CD14-positive monocyte (primary cell): Measurements from ENCODE around the gene SERPINA4. TPM values are rescaled to one million over a fixed set of nuclear protein-coding genes. Genes with fewer than 3 reads are reported as not detected.

Source experiments
- DNase-seq, 3 donors: peaks; one replicate each; pipeline ENCODE4 v3.0.0-alpha.2; 2011 to 2022
- H2AFZ ChIP-seq: 2 replicates; pipeline ENCODE4 v1.6.0; 2012; ENCODE audit warnings: mild to moderate bottlenecking, low read depth, low read length, inconsistent platforms; ENCODE audit not compliant: insufficient read depth, poor library complexity, severe bottlenecking
- H3K27ac ChIP-seq, 2 donors: 1 replicate in 1 of 2; 2 replicates in 1 of 2; pipeline ENCODE4 v1.5.1; 2012 to 2013; ENCODE audit warnings: low read length in 2 of 2, control low read depth in 1 of 2, inconsistent platforms in 1 of 2, low read depth in 1 of 2, mild to moderate bottlenecking in 1 of 2
- H3K27me3 ChIP-seq, 2 donors: one replicate each; pipeline versions ENCODE4 v1.6.0 to v1.6.1; 2011 to 2013; ENCODE audit warnings: low read length in 2 of 2; ENCODE audit not compliant: control insufficient read depth in 2 of 2, insufficient read depth in 2 of 2
- H3K36me3 ChIP-seq, 2 donors: replicated peaks in 1 of 2; 1 replicate in 1 of 2; 2 replicates in 1 of 2; pipeline versions ENCODE4 v1.5.1 to v1.6.1; 2012 to 2013; ENCODE audit warnings: low read length in 2 of 2, control low read depth in 1 of 2, inconsistent platforms in 1 of 2, mild to moderate bottlenecking in 1 of 2; ENCODE audit not compliant: insufficient read depth in 2 of 2, control insufficient read depth in 1 of 2
- H3K4me1 ChIP-seq, 2 donors: 1 replicate in 1 of 2; 2 replicates in 1 of 2; pipeline versions ENCODE4 v1.5.1 to v1.6.1; 2012 to 2013; ENCODE audit warnings: low read length in 2 of 2, control low read depth in 1 of 2, inconsistent platforms in 1 of 2, mild to moderate bottlenecking in 1 of 2, moderate library complexity in 1 of 2; ENCODE audit not compliant: insufficient read depth in 2 of 2, control insufficient read depth in 1 of 2
- H3K4me2 ChIP-seq: replicated peaks from 2 replicates; pipeline ENCODE3; 2012; ENCODE audit warnings: low read length, moderate library complexity, mild to moderate bottlenecking; ENCODE audit not compliant: poor library complexity, severe bottlenecking; ENCODE audit errors: extremely low read depth
- H3K4me3 ChIP-seq, 3 experiments: fragments of 200-600 bp in 1 of 3; sonication (generic) in 1 of 3; replicated peaks in 1 of 3; 1 replicate in 2 of 3; 2 replicates in 1 of 3; pipeline ENCODE4 v1.5.1; 2011 to 2013; ENCODE audit warnings: low read length in 3 of 3, mild to moderate bottlenecking in 3 of 3, control low read depth in 2 of 3, low read depth in 2 of 3, inconsistent platforms in 1 of 3, moderate library complexity in 1 of 3
- H3K79me2 ChIP-seq: 2 replicates; pipeline ENCODE4 v1.6.0; 2012; ENCODE audit warnings: mild to moderate bottlenecking, control low read depth, inconsistent platforms, low read length, moderate library complexity; ENCODE audit not compliant: insufficient read depth
- H3K9ac ChIP-seq: 2 replicates; pipeline ENCODE4 v1.6.0; 2017; ENCODE audit warnings: low read length, mild to moderate bottlenecking; ENCODE audit not compliant: insufficient read depth, poor library complexity, severe bottlenecking
- H3K9me3 ChIP-seq, 2 donors: replicated peaks in 1 of 2; 1 replicate in 1 of 2; 2 replicates in 1 of 2; pipeline versions ENCODE4 v1.5.1 to v1.6.1; 2012 to 2013; ENCODE audit warnings: low read length in 2 of 2, control low read depth in 1 of 2; ENCODE audit not compliant: control insufficient read depth in 1 of 2, insufficient read depth in 1 of 2
- H4K20me1 ChIP-seq: 2 replicates; pipeline ENCODE4 v1.6.0; 2012; ENCODE audit warnings: mild to moderate bottlenecking, low read length, control low read depth, moderate library complexity; ENCODE audit not compliant: insufficient read depth
- H3K27ac Mint-ChIP-seq, 7 donors: one replicate each; pipeline ENCODE4 v1.8.0; 2020; ENCODE audit warnings: mild to moderate bottlenecking in 7 of 7, mixed read lengths in 7 of 7, moderate library complexity in 6 of 7, inconsistent platforms in 2 of 7
- H3K27me3 Mint-ChIP-seq, 3 donors: one replicate each; pipeline ENCODE4 v1.8.0; 2021 to 2022; ENCODE audit warnings: low read depth in 3 of 3, mild to moderate bottlenecking in 3 of 3, mixed read lengths in 3 of 3, moderate library complexity in 3 of 3, inconsistent platforms in 1 of 3
- H3K36me3 Mint-ChIP-seq, 2 donors: one replicate each; pipeline ENCODE4 v1.8.0; 2020; ENCODE audit warnings: mixed read lengths in 2 of 2, inconsistent platforms in 1 of 2, mild to moderate bottlenecking in 1 of 2
- H3K4me1 Mint-ChIP-seq: one replicate; pipeline ENCODE4 v1.8.0; 2020; ENCODE audit warnings: mild to moderate bottlenecking, mixed read lengths
- H3K4me3 Mint-ChIP-seq, 2 donors: one replicate each; pipeline ENCODE4 v1.8.0; 2020; ENCODE audit warnings: mild to moderate bottlenecking in 2 of 2, mixed read lengths in 2 of 2, moderate library complexity in 1 of 2
- H3K9me3 Mint-ChIP-seq, 7 donors: one replicate each; pipeline ENCODE4 v1.8.0; 2020 to 2022; ENCODE audit warnings: mixed read lengths in 7 of 7, mild to moderate bottlenecking in 6 of 7, moderate library complexity in 6 of 7, inconsistent platforms in 2 of 7
- WGBS: methylation state at CpG from one replicate; pipeline ENCODE4 v1.1.5; 2013; ENCODE audit warnings: missing lambda C conversion rate; ENCODE audit not compliant: insufficient coverage; 5-methylcytosine and 5-hydroxymethylcytosine counted together
- intact Hi-C, 2 donors: fragments of 100-400 bp; cut with micrococcal nuclease; formaldehyde crosslinking; loops; one replicate each; pipeline versions ENCODE4 v1.15.0 to v1.15.1; 2023
- polyA plus RNA-seq, 3 donors: library from polyadenylated mRNA; depleted of rRNA in 1 of 3; unstranded in 2 of 3; stranded (reverse) in 1 of 3; fragments of 300-500 nt in 2 of 3; fragments of >200 nt in 1 of 3; fragmentation: Illumina TruSeq in 2 of 3; gene quantifications; 1 replicate in 2 of 3; 2 replicates in 1 of 3; pipeline ENCODE4 v1.2.3, GENCODE V29; 2012 to 2021
- TF ChIP-seq, protein P1 (sequence below): fragments of 200-600 bp; IDR thresholded peaks from one replicate; pipeline ENCODE4 v1.8.0; 2022; ENCODE audit warnings: antibody characterized with exemption, mild to moderate bottlenecking

Gene SERPINA4
- polyA plus RNA-seq, 3 donors = not detected

DNA sequence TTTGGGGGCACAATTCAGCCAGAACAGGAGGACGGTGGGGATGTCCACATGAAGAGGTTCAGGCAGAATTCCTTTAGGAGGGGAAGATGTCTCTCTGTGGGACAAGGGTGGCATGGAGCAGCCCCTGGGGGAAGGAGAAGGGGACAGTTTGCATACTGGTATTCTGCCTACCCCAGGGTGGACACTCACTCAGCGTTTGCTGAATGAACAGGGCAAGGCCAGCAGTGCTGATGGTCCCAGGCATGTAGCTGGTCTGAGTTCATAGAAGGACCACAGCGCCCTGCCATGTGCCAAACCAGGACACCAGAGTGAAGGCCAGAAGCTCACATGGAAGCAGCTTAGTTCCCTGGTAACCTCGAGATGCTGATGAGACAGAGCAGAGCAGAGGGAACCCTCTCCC is 25.4 kb downstream of the SERPINA4 start:
- no peak overlapping the region for H3K4me3 Mint-ChIP-seq
- Histone ChIP-seq H3K79me2 (no peaks in the 10 kb centered on the region), H3K27ac (no peak overlapping the region)

DNA sequence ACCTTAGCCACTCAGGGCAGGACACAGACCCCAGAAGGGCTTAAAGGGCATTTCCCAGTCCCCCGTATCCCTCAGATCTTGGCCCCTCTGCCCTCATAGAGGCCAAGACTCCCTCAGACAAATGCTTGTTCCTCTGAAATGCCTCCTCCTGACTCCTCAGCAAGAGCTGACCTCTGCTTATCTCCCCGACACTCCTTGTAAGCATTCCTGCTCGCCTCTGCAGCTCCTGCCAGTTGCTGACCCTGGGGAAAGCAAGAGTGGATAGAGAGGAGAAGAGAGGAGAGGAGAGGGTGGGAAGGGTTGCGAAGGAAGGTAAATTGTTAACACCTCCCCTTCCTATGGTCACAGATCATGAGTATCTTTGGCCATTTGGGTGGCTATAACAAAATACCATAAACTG is 27.1 kb downstream of the SERPINA4 start:
- TF ChIP-seq, protein P1, sequence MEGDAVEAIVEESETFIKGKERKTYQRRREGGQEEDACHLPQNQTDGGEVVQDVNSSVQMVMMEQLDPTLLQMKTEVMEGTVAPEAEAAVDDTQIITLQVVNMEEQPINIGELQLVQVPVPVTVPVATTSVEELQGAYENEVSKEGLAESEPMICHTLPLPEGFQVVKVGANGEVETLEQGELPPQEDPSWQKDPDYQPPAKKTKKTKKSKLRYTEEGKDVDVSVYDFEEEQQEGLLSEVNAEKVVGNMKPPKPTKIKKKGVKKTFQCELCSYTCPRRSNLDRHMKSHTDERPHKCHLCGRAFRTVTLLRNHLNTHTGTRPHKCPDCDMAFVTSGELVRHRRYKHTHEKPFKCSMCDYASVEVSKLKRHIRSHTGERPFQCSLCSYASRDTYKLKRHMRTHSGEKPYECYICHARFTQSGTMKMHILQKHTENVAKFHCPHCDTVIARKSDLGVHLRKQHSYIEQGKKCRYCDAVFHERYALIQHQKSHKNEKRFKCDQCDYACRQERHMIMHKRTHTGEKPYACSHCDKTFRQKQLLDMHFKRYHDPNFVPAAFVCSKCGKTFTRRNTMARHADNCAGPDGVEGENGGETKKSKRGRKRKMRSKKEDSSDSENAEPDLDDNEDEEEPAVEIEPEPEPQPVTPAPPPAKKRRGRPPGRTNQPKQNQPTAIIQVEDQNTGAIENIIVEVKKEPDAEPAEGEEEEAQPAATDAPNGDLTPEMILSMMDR = no peak
- no peak overlapping the region for H3K27ac ChIP-seq
- no peak overlapping the region for H3K4me3 Mint-ChIP-seq
- H3K27me3 Mint-ChIP-seq = peaks cover 0 to 7% (median 4%) of the 10 kb centered on the region in 3 donors
- H3K36me3 ChIP-seq = no peaks in the 10 kb centered on the region
- 90% methylated on average over 3 of the region's 4 CpGs for WGBS
- H3K9ac ChIP-seq = no peak overlapping the region
- H3K27me3 ChIP-seq = no peaks in the 10 kb centered on the region
- no peaks in the 10 kb centered on the region for H4K20me1 ChIP-seq
- no peak overlapping the region for H3K4me3 ChIP-seq
- no peaks in the 10 kb centered on the region for H3K79me2 ChIP-seq
- H3K4me2 ChIP-seq = no peak overlapping the region
- no peaks in the 10 kb centered on the region for H3K36me3 Mint-ChIP-seq
- H2AFZ ChIP-seq = no peak overlapping the region
- no peaks in the 10 kb centered on the region for H3K9me3 ChIP-seq
- DNase-seq = no peak
- H3K4me1 ChIP-seq = no peaks in the 10 kb centered on the region
- H3K9me3 Mint-ChIP-seq = peaks cover 0 to 3% (median 2%) of the 10 kb centered on the region in 7 donors
- no peaks in the 10 kb centered on the region for H3K4me1 Mint-ChIP-seq
- intact Hi-C loops = no loop called here
- H3K27ac Mint-ChIP-seq = no peak overlapping the region

More for the DNA sequence above, 25.4 kb downstream of the SERPINA4 start:
- Mint-ChIP-seq H3K36me3 (no peaks in the 10 kb centered on the region), H3K9me3 (peaks cover 0 to 4% (median 2%) of the 10 kb centered on the region in 7 donors), H3K4me1 (no peaks in the 10 kb centered on the region), H3K27me3 (peaks cover 0 to 5% (median 4%) of the 10 kb centered on the region in 3 donors), H3K27ac (no peak overlapping the region)
- DNase-seq = no peak
- no peaks in the 10 kb centered on the region for H3K36me3 ChIP-seq
- H3K27me3 ChIP-seq = no peaks in the 10 kb centered on the region
- no peaks in the 10 kb centered on the region for H4K20me1 ChIP-seq
- H3K4me2 ChIP-seq = no peak overlapping the region
- TF ChIP-seq, protein P1 = no peak
- H3K4me1 ChIP-seq = no peaks in the 10 kb centered on the region
- H3K9ac ChIP-seq = no peak overlapping the region
- 95% methylated on average over 3 of the region's 4 CpGs for WGBS
- H3K9me3 ChIP-seq = no peaks in the 10 kb centered on the region
- H2AFZ ChIP-seq = no peak overlapping the region
- H3K4me3 ChIP-seq = no peak overlapping the region
- intact Hi-C loops = no loop called here
